NB4 (cell line): ENCODE results near the gene OBSCN.

Source experiments
- CTCF ChIP-seq: IDR thresholded peaks from one replicate; pipeline ENCODE4 v1.5.1; 2012; ENCODE audit warnings: low read depth, low read length
- MAX ChIP-seq: IDR thresholded peaks from 2 replicates; pipeline ENCODE4 v1.6.1; 2011; ENCODE audit warnings: low read depth, low read length
- POLR2A ChIP-seq: IDR thresholded peaks from 2 replicates; pipeline ENCODE4 v1.6.1; 2011; ENCODE audit warnings: mild to moderate bottlenecking; ENCODE audit not compliant: insufficient read length; ENCODE audit errors: extremely low read depth

GRCh38 chr1:228299901-228300300 is 92.1 kb downstream of the OBSCN start:
- TF ChIP-seq MAX = no peak
- no peak for TF ChIP-seq CTCF
- no peak for TF ChIP-seq POLR2A
